Thyroid gland (tissue), 4 donors: Measurements from ENCODE around the gene ABCC10.
A peak's percentile ranks its signal among the peaks of the same experiment; 100 is the strongest.

Source experiments
- POLR2A ChIP-seq, 2 donors: fragments of 450-650 bp; IDR thresholded peaks; one replicate each; pipeline ENCODE4 v1.6.1; 2017; ENCODE audit warnings: antibody characterized with exemption in 2 of 2, mild to moderate bottlenecking in 2 of 2, moderate library complexity in 1 of 2
- TF ChIP-seq, protein P1 (sequence below), 6 experiments: fragments of 200-600 bp in 3 of 6; fragments of 450-650 bp in 3 of 6; sonication (generic) in 3 of 6; IDR thresholded peaks; one replicate each; pipeline ENCODE4 v1.5.1; 2016 to 2019; ENCODE audit warnings: antibody characterized with exemption in 6 of 6, mild to moderate bottlenecking in 2 of 6, inconsistent platforms in 1 of 6, moderate library complexity in 1 of 6

GRCh38 chr6:43427406-43428111 lies at the start of gene ABCC10:
- TF ChIP-seq, protein P1, sequence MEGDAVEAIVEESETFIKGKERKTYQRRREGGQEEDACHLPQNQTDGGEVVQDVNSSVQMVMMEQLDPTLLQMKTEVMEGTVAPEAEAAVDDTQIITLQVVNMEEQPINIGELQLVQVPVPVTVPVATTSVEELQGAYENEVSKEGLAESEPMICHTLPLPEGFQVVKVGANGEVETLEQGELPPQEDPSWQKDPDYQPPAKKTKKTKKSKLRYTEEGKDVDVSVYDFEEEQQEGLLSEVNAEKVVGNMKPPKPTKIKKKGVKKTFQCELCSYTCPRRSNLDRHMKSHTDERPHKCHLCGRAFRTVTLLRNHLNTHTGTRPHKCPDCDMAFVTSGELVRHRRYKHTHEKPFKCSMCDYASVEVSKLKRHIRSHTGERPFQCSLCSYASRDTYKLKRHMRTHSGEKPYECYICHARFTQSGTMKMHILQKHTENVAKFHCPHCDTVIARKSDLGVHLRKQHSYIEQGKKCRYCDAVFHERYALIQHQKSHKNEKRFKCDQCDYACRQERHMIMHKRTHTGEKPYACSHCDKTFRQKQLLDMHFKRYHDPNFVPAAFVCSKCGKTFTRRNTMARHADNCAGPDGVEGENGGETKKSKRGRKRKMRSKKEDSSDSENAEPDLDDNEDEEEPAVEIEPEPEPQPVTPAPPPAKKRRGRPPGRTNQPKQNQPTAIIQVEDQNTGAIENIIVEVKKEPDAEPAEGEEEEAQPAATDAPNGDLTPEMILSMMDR (IDR thresholded peaks at IDR 0.05): peak in 3 of 6 experiments; percentile 32 to 44 (median 41)
- TF ChIP-seq POLR2A (IDR thresholded peaks at IDR 0.05): peak; percentile 48 to 69
